ES-I3 (cell line): ENCODE data around the gene PICALM.
"Not testable (repeated sequence)": the region's sequence is repeated elsewhere in the genome, so short reads cannot be mapped to it uniquely, and the experiment has no call there.

ENCODE experiments used
- H3K36me3 ChIP-seq: 2 replicates; pipeline ENCODE4 v1.6.1; 2013; ENCODE audit warnings: mild to moderate bottlenecking, low read length, control low read depth, moderate library complexity; ENCODE audit not compliant: insufficient read depth
- H3K4me1 ChIP-seq: 2 replicates; pipeline ENCODE4 v1.6.1; 2013; ENCODE audit warnings: mild to moderate bottlenecking, control low read depth, low read length; ENCODE audit not compliant: insufficient read depth
- H3K9ac ChIP-seq: 2 replicates; pipeline ENCODE4 v1.6.1; 2013; ENCODE audit warnings: low read depth, mild to moderate bottlenecking, low read length, moderate library complexity
- H3K9me3 ChIP-seq: 2 replicates; pipeline ENCODE4 v1.6.1; 2013; ENCODE audit warnings: mild to moderate bottlenecking, low read length, moderate library complexity; ENCODE audit not compliant: control insufficient read depth, insufficient read depth

PICALM gene

DNA sequence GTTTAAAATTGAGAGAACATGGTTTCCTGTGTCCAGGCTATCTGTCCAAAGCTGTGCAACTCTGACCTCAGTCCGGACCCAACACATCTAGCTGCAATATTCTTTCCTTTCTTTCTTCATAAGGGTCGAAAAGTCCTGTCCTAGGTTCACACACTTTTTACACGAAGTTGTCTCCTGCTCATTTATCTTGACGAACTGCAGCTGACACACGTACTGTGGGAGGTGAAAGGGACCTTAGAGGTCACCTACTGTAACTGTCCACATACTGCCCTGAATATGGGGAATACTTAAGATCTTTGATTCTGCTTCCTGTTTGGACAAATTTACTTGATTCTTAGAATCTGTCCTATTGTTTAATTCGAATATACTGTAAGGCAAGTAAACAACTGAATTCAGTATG, 107.8 kb downstream of the PICALM start:
- peaks cover 18% of the 10 kb centered on the region for H3K36me3 ChIP-seq

DNA sequence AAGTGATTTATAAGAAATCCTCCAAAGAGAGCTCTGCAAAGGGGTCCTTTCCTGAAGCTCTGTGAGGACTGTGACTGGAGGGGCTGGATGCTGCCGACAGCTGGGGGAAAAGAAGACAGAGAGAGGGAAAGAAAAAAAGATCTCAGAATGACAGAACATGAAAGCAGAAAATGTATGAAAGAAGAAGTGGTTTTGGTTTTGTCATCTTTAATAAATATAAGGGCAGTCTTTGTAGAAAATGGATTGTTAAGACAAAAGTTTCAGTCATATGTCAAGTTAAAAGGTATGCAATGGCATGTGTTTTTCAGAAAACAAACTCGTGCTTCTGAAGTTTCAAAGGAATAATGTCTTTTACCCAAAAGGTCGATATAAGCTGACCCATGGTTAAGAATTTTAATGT, 108.2 kb downstream of the PICALM start:
- Histone ChIP-seq H3K36me3 (peaks cover 18% of the 10 kb centered on the region), H3K4me1 (no peaks in the 10 kb centered on the region), H3K9ac (no peak overlapping the region)

More for the DNA sequence above, 107.8 kb downstream of the PICALM start:
- Histone ChIP-seq H3K9ac (no peak overlapping the region), H3K4me1 (no peaks in the 10 kb centered on the region), H3K9me3 (no peaks in the 10 kb centered on the region)

DNA sequence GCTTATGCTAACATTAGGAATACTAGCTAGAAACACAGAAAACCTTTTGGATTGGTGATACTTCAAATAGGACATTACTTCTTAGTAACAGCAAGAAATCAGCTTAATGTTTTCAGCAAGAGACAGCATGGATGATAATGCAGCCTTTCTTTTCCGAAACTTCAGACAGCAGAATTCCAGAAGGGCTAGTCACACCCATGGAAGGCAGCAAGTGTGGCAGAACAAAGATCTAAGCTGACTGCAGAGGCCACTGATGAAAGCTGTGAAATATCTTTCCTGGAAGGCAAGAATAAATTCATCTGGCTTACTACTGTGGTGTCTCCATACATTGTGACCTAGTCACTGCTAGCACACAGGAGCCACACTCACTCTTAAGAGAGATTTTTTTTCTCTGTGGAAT, 113.4 kb downstream of the PICALM start:
- Histone ChIP-seq H3K4me1 (no peaks in the 10 kb centered on the region), H3K9ac (no peak overlapping the region), H3K36me3 (peaks cover 3% of the 10 kb centered on the region), H3K9me3 (no peaks in the 10 kb centered on the region)

More for the DNA sequence above, 108.2 kb downstream of the PICALM start:
- H3K9me3 ChIP-seq: no peaks in the 10 kb centered on the region

DNA sequence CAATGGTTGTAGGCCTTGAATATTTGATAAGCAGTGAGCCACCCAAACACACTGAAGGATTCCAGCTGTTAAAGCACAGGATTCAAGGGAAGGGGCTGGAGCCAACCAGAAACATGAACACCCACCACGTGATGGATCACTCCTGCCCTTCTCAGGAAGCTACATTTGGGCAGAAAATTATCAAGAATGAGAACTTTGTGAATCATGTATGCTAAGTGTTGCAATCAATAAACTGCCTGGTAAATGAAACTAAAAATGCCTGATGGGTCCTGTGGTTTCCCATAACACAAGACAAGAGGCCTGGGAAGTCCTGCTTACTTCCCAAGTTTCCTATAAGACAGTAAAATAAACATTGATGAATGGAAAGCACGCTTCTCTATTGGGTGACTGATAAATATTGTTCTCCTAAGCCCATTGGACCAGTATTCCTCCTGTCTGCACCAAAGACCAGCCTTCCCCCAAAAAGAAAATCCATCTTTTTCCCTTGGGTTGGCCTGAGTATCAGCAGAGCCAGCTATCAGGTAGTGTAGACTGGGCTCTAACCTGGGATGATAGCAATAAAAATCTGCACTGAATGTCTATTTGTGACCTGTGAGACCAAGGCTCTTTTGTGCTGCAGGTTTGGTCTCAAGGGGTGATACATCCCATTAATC, 115.3 kb downstream of the PICALM start:
- no peaks in the 10 kb centered on the region for H3K9me3 ChIP-seq
- H3K9ac ChIP-seq: no peak overlapping the region
- no peaks in the 10 kb centered on the region for H3K4me1 ChIP-seq
- H3K36me3 ChIP-seq: peaks cover 3% of the 10 kb centered on the region

DNA sequence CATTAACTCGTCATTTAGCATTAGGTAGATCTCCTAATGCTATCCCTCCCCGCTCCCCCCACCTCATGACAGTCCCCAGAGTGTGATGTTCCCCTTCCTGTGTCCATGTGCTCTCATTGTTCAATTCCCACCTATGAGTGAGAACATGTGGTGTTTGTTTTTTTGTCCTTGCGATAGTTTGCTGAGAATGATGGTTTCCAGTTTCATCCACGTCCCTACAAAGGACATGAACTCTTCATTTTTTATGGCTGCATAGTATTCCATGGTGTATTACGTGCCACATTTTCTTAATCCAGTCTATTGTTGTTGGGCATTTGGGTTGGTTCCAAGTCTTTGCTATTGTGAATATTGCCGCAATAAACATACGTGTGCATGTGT, 116.8 kb downstream of the PICALM start:
- H3K9me3 ChIP-seq, H3K36me3 ChIP-seq, H3K9ac ChIP-seq, H3K4me1 ChIP-seq: not testable (repeated sequence)

DNA sequence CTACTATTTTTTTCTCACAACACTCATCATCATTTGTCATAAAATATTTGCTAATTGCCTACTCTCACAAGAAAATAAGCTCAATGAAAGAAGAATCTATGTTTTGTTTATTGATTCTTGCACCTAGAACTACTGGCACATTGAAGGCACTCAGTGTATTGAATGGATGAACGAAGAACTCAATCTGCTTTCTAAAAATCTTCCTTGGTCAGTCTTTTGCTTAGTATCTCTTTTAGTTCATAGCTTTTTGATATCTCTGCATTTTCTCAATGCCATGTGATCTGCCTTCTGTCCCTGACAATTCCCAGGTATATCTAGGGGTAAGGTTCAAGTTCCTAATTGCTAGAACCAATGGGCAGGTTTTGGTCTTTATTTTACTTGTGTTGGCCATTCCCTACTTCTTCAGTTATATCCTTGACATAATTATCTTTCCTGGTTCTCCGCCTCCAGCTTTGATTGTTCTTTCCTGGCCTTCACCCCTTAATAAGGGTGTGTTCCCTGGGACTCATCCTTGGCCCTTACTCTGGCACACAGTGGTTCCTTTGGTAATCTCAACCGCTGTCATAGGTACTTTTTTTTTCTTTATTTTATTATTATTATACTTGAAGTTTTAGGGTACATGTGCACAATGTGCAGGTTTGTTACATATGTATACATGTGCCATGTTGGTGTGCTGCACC, 117.3 kb downstream of the PICALM start:
- H3K9me3 ChIP-seq: no peaks in the 10 kb centered on the region
- no peak overlapping the region for H3K9ac ChIP-seq
- no peaks in the 10 kb centered on the region for H3K4me1 ChIP-seq
- peaks cover 3% of the 10 kb centered on the region for H3K36me3 ChIP-seq

DNA sequence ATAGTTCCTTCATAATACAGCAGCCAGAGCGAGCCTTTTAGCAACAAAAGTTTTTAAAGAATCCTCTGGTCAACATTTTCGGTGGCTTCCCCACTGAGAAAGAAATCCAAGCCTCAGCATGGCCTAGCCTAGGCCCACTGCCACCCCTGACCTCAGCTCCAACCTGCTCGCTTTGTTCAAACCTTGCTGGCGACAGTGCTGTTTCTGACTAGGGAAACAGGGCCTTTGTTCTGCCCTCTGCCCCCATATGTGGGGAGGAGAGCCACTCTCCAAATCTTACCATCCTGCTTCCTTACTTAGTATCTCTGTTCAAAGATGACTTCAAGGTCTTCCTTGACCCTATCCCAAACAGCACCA, 117.9 kb downstream of the PICALM start:
- Histone ChIP-seq H3K9me3 (no peaks in the 10 kb centered on the region), H3K4me1 (no peaks in the 10 kb centered on the region), H3K36me3 (no peaks in the 10 kb centered on the region; the same call in 1 of the 2 replicates), H3K9ac (no peak overlapping the region)

DNA sequence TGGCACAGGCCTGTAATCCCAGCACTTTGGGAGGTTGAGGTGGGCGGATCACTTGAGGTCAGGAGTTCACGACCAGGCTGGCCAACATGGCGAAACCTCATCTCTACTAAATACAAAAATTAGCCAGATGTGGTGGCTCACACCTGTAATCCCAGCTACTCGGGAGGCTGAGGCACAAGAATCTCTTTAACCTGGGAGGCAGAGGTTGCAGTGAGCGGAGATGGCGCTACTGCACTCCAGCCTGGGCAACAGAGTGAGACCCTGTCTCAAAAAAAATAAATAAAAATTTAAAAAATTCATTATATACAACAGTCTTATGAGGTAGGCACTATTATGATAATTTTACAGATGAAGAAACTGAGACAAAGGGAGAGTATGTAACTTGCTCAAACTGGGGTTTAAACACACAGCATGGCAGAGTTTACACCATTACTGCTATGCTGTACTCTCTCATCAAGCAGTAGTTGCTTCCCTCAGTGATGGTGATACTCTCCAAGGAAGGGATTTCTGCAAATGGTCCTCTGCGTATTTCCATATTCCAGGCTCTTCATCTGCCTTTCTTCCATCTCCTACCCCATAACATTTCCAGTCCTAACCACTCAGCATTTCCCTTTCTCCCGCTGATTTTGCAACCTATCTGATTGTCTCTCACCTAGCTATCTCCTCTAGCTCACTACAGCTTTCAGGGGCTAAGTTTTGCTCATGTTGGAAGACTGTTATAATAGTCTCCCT, 118.4 kb downstream of the PICALM start:
- Histone ChIP-seq H3K9me3 (no peaks in the 10 kb centered on the region), H3K4me1 (no peaks in the 10 kb centered on the region), H3K9ac (no peak overlapping the region), H3K36me3 (no peaks in the 10 kb centered on the region; the same call in 1 of the 2 replicates)

DNA sequence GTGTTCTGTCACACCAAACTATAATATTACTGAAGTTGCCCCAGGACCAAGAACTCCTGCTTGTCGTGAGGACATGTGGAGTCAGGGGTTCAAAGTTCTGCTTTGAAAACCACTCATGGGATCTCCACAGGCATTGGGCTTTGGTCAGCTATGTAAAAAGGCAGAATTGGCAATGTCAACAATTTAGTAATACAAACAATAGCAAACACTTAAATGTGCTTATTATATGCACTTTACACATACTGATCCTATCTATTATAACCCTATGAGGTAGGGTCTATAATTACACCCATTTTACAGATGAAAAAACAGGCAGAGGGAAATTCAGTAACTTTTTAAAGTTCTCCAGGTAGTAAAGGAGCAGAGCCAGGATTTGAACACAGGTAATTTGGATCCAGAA, 119.1 kb downstream of the PICALM start:
- Histone ChIP-seq H3K4me1 (no peaks in the 10 kb centered on the region), H3K9me3 (no peaks in the 10 kb centered on the region), H3K36me3 (no peaks in the 10 kb centered on the region; the same call in 1 of the 2 replicates), H3K9ac (no peak overlapping the region)

DNA sequence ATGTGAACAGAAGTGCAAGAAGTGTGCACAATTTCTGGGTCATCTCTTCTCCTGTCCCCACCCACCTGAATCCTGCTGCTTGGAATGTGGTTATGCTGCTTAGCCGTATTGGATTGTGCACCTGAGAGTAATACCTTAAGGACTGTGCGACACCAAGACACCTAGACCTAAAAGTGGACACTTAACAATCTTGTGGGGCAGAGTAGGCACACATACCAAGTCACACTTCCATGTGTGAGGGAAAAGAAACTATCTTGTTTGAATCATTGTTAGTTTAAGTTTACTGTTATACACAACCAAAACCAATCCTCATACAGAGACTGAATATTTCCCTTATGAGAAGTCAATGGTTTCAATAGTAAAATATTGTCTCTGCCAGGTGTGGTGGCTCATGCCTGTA, 120.0 kb downstream of the PICALM start:
- Histone ChIP-seq H3K9ac (no peak overlapping the region), H3K4me1 (no peaks in the 10 kb centered on the region), H3K9me3 (no peaks in the 10 kb centered on the region), H3K36me3 (no peaks in the 10 kb centered on the region; the same call in 1 of the 2 replicates)

DNA sequence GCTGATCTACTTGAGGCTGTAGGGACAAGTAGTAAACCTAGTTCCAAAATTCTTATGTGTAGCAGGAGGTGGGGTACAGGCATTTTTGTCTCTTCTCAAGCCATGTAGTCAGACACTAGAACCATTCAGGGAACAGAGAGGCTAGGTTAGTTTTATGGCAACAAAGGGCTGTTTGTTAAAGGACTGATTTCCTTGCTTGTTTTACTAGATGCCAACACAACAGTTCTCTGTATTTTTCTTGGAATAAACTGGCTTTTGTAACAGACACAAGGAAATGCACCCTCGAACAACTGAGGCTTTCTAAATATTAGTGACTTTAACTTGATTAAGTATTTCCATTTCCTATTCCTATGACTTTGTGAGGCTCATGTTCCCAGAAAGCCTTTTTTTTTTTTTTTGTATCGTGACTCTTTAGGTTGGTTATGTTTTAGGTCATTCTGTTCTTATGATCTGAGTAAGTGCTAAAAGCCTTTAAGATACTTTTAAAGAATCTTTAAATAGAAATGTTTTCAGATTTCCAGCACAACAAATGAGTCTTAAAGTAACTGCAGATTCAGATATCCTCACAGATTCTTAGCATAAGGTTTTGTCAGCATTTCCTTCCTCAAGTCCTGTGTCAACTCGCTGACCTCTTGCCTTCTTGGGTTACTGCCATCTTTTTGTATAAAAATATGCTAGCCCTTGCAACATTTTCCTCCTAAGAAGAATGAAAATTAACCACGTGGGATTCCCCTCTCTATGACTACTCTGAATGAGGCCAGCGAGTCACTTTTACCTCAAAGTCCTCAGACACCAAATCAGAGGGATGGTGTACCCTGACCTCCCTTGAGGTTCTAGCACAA, 121.2 kb downstream of the PICALM start:
- Histone ChIP-seq H3K4me1 (no peaks in the 10 kb centered on the region), H3K9me3 (no peaks in the 10 kb centered on the region), H3K36me3 (no peaks in the 10 kb centered on the region), H3K9ac (no peak overlapping the region)

DNA sequence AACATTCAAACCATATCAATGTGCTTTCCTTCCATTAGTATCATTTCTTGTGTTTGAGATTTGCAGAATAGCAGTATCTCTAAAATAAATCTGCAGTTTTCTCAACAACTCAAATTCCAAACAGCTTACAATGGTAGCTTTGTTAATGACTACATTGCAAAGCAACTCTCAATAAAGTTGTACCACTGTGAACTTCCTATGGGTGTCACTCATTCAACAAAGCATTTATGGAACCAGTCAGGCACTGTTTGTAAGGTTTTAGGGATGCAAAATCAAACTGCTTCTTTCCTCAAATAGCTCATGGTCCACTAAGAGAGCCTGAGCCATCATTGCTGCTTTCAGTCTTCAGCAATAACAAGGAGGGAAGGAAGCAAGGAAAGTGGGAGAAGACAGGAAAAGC, 122.7 kb downstream of the PICALM start:
- Histone ChIP-seq H3K9ac (no peak overlapping the region), H3K4me1 (no peaks in the 10 kb centered on the region), H3K36me3 (no peaks in the 10 kb centered on the region), H3K9me3 (no peaks in the 10 kb centered on the region)

DNA sequence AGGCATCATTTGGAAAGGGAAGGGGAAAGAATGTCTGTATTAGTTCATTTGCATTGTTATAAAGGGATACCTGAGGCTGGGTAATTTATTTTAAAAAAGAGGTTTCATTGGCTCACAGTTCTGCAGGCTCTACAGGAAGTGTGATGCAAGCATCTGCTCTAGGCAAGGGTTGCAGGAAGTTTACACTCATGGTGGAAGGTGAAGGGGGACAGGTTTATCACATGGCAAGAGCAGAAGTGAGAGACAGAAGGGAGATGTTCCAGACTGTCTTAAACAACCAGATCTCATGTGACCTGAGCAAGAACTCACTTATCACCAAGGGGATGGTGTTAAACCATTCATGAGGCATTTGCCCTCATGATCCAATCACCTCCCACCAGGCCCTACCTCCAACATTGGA, 123.1 kb downstream of the PICALM start:
- H3K36me3 ChIP-seq: no peaks in the 10 kb centered on the region
- H3K4me1 ChIP-seq: no peaks in the 10 kb centered on the region
- no peaks in the 10 kb centered on the region for H3K9me3 ChIP-seq
- H3K9ac ChIP-seq: no peak overlapping the region

DNA sequence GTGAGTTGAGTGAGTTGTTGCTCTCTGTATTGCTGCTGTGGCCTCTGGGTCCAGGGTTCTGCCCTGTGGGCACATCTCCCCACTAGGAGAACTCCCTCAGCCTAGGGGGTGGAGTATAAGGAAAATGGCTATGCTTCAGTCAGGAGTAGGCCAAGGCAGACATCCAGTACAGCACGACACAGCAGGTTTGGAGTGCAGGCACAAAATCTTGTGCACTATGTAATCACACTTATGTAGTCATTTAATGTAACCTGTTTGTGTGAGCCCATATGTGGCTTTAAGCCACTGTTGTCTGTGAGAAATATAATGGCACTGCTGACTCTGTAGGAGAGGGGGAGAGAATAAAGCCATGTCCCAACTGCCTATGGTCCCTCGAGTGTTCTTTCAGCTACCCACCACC, 123.6 kb downstream of the PICALM start:
- Histone ChIP-seq H3K4me1 (no peaks in the 10 kb centered on the region), H3K9ac (no peak overlapping the region), H3K9me3 (no peaks in the 10 kb centered on the region), H3K36me3 (no peaks in the 10 kb centered on the region)
